ENCODE data around the gene SMYD3.

GRCh38 chr1:246530482-246530881 is 23.4 kb upstream of the SMYD3 start:
- TF ChIP-seq CTCF (IDR thresholded peaks at IDR 0.05; ENCODE audit: low read depth, low read length, poor library complexity, severe bottlenecking), result no peak
- no peak for TF ChIP-seq EZH2phosphoT487 (IDR thresholded peaks at IDR 0.05; ENCODE audit: borderline replicate concordance, low read length)

All from DOHH2 (cell line).